ENCODE results near the gene C6orf89.
"Not testable (repeated sequence)": the region's sequence is repeated elsewhere in the genome, so short reads cannot be mapped to it uniquely, and the experiment has no call there.

C6orf89 gene

DNA sequence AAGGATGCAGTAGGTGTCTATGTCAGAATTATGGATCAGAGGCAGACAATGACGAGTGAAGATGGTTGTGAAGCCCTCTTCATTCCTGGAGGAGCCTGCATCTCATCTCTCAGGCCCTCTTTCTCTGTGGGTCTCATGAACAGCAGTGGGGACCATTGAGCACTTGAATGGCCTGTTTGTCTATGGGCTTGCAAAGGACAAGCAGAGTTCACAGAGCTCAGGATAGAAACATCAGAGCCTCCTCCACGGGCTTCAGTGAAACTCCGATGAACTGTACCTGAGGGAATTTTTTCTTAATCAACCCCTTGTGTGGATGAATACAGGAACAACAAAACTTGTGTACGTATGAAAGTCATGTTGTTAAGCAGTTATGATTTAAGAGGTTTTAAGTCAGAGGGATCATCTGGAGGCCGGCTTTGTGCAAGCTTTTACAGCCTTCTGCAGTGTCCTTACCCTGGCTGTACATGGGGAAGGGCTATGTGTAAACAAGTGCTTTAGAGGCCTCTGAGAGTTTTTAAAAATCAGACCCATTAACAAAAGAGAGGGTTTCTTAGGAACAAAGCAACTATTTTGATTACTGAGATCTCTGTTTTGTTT is 39.1 kb downstream of the C6orf89 start:
- DNase-seq (ENCODE audit: low read depth): no peak

DNA sequence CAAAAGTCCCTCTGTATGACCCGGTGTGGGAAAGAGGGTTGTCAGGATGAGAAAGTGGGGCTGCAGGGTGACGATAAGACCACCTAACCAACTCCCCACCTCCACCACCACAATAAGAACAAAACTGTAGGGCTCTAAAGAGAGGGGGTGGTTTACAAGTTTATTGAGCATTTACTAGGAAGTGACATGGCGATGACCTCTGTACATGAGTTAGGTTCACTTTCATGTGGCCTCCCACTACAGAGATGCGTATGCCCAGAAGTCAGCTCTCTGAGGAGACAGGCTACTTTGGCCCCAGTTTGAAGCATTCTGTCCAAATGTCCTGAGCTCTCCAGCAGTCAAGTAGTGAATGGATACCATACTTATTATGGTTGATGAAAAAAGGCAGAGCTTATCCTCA is 40.1 kb downstream of the C6orf89 start:
- DNase-seq (ENCODE audit: low read depth): no peak

DNA sequence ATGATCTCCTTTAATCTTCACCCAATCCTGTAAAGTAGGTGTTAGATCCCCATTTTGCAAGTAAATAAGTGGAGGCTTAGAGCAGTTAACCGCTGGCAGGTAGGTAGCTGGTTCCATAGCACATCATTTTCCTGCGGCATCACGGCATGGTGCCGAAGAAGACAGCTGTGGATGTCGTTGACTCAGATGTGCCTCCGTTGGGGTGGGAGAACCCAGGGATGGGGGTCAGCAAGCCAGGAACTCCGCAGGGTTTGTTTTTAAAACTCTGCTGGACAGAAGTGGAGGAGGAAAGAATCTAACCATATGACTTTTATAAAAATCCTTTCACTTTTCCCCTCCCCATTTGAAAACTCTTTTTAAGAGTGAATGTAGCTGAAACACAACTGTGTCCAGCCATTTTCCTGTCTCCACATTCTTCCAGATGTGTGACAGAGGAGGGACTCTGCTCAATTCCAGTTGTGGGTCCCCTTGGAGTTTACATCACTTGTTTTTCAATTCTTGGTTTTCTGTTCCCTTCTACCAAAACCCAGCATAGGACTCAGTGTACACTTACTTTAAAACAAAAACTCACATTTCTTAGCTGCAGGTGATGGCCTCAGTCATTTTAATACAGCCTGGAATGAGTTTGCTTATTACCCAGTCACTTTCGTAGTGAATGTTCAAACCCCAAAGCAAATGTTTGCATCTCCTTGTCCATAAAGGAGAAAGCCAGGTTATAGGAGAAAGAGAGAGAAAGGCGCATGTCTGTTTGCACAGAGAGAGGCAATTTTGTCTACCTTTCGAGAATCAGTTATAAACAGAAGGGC is 41.2 kb downstream of the C6orf89 start:
- DNase-seq (ENCODE audit: low read depth): no peak

DNA sequence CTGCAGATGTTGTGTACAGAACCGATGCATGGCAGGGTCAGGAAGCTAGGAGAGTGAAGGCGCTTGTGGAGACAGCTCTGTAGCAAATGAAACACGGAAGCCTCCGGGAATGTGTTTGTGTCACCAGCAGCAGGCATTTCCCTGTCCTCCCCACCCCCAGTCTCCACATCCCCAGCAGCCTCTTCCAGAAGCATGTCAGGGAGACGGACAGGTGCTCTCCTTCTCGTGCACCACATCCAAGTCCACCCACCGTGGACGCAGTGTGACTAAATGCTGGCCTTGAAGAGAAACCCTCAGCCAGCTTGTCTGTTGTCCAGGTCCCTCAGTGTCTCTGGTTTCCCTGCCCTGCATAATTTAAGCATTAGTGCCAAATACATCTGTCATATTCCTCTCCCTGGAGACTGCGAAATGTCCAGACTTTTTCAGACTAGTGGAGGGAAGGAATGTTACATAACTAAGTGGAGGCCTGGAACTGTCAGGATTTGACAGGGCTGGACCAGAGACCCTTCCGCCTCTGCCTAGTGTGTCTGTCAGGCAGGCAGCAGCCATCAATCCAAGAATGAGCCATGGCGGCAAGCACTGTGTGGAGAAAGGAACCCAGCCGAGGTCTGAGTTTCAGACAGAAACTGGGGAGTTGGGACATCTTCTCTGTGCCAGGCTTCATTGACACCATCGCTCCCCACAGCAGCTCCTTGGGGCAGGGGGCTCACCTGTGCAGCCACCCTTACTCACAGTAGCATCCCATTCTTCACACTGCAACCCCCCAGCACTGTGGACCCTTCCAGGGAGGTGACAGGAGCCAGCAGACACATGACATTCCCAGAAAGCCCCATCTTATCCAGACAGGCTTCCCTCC is 42.2 kb downstream of the C6orf89 start:
- DNase-seq (ENCODE audit: low read depth): no peak

DNA sequence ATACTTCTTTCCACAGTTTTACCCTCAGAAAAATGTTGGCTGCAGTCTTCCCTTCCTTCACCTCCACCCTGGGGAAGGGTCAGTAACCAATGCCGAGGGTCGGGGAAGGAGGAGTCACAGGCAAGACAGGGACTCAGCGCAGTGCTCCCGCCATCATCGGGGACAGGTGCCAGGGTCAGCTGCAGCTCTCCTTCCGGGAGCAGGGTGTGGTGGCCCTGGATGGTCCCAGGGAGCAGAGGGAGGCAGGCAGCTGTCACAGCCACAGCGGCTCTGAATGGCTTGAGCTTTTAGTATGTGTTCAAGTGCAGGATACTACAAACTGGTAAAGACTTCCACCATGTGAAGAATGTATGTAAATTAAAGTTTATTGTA is 42.8 kb downstream of the C6orf89 start:
- DNase-seq (ENCODE audit: low read depth): no peak

DNA sequence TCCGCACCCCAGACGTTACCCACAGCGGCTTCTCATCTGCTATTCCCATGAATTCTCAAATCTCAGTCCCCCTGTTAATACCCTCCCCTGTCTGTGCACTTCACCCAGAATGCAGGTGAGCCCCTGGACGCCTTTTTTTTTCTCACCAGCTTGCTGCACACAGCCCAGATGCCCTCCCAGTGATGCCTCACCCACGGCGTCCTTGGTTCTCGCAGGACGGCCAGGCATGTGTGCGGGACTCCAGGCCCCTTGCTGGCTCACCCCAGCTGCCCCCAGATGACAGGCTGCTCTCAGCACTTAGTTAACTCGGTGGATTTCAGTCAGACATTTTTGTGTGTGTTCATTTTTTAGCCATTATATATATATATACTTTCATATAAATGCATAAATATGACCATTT is 43.4 kb downstream of the C6orf89 start:
- DNase-seq (ENCODE audit: low read depth): no peak

DNA sequence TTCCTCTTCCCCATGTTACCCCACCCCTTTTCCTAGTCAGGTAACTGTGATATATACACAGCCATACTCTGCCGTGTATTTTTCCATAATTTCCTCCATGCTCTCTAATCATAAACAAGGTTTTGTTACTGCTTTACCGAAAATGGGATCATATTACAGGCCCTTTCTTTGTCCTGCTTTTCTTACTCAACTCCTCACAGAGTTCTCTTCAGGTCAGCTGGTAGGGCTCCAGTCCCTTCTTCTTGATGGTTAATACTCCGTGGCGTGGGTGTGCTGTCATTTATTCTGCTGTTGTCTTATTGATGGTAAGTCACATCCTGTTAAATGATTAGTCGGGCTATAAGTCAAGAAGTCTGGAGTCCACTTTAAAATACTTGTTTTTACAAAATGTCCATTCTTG is 43.9 kb downstream of the C6orf89 start:
- no peak for DNase-seq (ENCODE audit: low read depth)

DNA sequence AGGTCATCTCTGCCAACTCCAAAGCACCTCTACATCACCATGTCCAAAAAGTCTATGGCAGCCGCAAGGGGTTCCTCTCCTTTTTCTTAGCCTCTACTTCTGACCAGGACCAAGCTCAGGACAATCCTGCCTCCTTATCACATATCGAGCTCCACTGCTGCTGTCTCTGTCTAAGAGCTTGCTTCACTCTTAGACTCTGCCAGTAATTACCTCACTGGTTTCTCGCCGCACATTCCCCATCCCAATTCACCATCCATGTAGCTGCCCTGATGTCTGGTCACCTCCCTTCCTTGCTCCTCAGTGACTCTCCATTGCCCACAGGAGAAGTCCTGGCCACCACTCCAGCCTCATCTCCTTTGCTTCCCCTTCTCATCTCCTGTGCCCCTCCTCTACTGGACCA is 44.7 kb downstream of the C6orf89 start:
- no peak for DNase-seq (ENCODE audit: low read depth)

DNA sequence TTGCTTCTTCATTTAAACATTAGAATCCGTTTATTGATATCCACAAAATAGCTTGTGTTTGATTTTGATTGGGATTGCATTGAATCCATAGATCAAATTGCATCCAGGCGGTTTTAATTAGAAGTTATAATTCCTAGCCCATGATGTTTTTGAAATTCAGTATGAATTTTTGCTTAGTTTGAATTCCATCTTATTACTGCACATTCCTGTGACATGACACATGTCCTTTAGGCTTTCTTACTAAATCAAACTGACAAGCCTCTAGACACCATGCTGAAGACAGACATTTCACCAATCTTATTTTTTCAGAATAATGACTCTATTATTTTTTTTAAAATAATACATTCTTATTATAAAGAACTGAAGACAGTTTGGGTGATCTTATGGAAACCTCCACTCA is 47.4 kb downstream of the C6orf89 start:
- DNase-seq (ENCODE audit: low read depth): no peak

DNA sequence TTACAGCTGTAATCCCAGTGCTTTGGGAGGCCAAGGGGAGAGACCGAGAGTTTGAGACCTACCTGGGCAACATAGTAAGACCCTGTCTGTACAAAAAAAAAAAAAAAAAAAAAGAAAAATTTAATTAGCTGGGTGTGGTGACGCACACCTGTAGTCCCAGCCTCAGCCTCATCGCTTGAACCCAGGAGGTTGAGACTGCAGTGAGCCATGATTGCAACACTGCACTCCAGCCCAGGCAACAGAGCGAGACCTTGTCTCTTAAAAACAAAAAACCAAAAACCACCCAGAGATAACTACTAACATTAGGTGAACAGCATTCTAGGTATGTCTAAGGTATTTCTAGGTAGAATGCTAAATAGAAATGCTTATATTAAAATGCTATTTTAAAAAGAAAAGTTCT is 47.8 kb downstream of the C6orf89 start:
- DNase-seq (ENCODE audit: low read depth): no peak

DNA sequence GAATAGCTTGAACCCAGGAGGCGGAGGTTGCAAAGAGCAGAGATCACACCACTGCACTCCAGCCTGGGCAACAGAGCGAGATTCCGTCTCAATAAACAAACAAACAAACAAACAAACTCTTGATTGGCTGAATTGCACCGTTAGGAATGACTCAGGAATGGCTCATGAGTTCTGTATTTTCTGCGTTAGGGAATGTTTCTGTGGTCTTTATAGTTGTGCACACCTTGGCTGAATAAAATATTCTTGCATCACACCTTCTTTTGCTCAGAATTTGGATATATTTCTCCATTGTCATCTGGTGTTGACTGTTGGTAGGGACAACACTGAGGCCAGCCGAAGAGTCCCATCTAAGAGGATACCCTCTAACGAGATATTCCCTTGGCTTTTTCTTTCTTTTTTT is 49.1 kb downstream of the C6orf89 start:
- no peak for DNase-seq (ENCODE audit: low read depth)

DNA sequence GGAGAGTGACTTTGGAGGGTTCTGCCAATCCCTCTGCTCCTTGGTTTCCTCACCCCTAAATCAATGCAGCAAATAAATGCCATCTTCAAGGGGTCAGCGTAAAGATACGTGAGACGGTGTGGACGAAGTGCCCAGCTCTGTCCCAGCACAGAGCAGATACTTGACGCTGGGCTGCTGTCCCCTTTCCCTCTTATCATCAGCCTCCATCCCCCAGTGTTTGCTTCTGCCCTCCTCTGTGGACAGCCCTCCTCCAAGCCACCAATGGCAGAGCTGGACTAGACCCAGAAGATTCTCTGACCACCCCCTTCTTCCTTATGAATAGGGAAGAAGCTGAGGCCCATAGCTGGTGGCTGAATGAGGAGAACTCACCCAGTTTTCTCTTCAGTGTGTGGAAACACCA is 51.1 kb downstream of the C6orf89 start:
- DNase-seq (ENCODE audit: low read depth): no peak

DNA sequence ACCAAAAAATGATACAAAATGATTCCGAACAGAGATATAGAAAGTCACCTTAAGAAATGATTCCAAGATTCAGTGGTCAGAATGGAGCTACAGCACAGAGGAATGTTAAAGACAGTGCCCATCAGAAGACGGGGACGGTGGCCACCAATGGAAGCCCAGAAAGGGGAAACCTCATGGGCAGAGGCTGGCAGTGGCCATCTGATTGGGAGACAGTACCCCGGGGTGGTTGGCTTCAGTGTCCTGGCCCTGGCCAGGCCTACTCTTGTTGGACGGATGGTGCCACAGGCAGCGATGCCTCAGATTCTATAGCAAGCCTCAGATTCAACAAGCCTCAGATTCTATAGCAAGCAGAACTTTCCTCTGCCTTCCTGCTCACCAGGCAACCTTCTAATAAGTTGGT is 52.1 kb downstream of the C6orf89 start:
- no peak for DNase-seq (ENCODE audit: low read depth)

DNA sequence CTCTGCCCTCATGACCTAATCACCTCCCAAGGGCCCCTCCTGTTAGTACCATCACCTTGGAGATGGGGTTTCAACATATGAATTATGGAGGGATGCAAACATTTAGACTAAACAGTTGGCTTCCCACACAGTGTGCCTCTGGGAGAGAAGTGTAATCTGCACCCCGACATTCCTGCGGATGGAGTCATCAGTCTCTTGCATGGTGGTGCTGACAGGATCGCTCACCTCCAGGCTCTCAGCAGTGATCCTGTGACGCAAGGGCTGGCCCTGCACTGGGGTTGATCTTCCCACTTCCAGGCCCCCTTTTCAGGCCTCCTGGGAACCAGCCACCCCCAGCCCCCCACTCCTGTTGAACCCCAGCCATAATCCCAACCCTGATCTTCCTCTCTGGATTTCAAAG is 52.8 kb downstream of the C6orf89 start:
- no peak for DNase-seq (ENCODE audit: low read depth)

DNA sequence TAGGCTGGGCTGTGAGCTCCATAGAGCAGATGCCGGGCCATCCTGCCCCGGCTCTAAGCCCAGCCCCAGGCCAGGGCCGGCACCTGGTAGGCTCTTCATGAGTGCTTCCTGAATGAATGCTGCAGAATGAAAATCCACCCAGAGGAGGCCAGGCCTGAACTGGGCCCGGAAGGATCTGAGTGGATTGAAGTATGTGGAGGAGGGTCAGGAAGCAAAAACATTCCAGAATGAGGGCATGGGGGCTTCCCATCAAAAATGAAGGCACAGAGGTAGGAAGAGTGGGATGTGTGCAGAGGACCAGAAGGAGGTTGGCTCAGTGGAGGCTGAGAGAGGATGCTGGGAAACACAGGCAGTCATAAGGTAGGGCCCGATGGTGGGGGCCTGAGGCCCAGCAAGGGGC is 53.3 kb downstream of the C6orf89 start:
- not testable (repeated sequence) for DNase-seq (ENCODE audit: low read depth)

DNA sequence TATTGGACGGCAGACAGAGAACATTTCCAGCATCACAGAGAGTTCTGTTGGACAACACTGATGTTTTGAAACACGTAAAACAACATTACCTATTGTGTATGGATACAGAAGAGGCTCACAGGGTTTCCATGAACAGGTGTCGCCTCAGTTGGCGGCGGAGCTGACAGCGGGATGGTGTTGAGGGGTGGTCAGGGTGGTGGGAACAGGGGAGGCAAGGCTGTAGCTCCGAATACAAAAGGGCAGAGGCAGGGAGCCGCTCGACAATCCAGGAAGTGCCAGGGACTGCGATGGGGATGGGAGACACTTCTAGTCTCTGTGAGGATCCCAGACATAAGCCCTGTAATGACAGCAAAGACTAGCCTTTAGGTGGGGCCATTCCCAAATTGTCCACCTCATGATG is 54.3 kb downstream of the C6orf89 start:
- no peak for DNase-seq (ENCODE audit: low read depth)

DNA sequence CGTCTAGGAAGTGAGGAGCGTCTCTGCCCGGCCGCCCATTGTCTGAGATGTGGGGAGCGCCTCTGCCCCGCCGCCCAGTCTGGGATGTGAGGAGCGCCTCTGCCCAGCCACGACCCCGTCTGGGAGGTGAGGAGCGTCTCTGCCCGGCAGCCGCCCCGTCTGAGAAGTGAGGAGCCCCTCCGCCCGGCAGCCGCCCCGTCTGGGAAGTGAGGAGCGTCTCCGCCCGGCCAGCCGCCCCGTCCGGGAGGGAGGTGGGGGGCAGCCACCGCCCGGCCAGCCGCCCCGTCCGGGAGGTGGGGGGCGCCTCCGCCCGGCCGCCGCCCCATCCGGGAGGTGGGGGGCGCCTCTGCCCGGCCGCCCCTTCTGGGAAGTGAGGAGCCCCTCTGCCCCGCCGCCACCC is 55.8 kb downstream of the C6orf89 start:
- not testable (repeated sequence) for DNase-seq (ENCODE audit: low read depth)

DNA sequence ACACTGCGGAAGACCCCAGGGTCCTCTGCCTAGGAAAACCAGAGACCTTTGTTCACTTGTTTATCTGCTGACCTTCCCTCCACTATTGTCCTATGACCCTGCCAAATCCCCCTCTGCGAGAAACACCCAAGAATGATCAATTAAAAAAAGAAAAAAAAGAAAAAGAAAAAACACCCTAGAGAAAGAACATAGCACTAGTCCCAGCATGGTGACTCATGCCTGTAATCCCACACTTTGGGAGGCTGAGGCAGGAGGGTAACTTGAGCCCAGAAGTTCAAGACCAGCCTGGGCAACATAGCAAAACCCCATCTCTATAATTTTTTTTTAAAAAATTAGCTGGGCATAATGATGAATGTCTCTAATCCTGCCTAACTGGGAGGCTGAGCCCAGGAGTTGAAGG is 56.6 kb downstream of the C6orf89 start:
- not testable (repeated sequence) for DNase-seq (ENCODE audit: low read depth)

DNA sequence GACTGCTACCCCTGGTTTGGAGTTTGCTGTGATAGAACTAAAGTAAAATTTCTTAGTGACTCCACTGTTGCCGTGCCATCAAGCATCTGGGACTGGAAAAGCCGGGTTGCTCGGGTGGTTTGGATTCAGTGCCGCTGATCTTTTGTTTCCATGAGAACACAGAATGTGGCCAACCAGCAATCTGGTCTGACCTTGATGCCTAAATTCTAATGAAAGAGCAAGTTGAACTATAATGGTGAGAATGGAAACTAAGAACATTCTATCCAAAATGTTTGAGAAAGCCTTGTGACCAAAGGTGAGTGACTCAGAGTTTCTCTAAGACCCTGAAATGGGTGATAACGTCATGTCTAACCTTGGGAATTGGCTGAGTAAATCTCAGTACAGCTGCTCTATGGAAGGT is 58.9 kb downstream of the C6orf89 start:
- DNase-seq (ENCODE audit: low read depth): no peak

DNA sequence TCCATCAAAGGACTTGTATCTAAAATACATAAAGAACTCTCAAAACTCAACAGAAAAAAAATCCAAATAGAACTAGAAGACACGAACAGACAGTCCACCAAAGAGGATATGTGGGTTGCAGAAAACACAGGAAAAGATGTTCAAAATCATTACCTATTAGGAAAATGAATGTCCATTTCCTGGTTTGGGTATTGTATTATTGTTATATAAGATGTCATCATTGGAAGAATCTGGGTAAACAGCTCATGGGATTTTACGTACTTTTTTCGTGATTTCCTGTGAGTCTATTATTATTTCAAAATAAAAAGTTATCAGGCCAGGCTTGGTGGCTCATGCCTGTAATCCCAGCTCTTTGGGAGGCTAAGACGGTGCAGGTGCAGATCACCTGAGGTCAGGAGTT is 59.5 kb downstream of the C6orf89 start:
- DNase-seq (ENCODE audit: low read depth): no peak

DNA sequence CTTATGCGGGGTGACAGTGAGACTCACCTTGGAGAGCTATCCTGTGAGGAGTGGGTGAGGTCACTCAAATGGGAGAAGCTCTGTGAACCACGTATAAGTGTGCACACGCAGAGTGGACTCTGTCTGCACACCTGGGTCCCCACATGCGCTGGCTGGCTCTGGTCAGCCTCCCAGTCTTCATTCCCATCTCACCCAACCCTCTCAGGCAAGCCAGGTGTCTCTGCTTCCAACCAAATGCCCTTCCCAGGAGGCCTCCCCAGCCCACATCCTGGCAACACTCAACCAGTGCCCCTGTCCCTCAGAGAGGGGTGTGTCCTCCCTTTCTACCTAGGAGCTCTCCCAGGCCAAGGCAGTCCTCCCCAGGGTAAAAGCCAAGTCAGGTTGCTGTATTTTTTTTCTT is 60.8 kb downstream of the C6orf89 start:
- no peak for DNase-seq (ENCODE audit: low read depth)

DNA sequence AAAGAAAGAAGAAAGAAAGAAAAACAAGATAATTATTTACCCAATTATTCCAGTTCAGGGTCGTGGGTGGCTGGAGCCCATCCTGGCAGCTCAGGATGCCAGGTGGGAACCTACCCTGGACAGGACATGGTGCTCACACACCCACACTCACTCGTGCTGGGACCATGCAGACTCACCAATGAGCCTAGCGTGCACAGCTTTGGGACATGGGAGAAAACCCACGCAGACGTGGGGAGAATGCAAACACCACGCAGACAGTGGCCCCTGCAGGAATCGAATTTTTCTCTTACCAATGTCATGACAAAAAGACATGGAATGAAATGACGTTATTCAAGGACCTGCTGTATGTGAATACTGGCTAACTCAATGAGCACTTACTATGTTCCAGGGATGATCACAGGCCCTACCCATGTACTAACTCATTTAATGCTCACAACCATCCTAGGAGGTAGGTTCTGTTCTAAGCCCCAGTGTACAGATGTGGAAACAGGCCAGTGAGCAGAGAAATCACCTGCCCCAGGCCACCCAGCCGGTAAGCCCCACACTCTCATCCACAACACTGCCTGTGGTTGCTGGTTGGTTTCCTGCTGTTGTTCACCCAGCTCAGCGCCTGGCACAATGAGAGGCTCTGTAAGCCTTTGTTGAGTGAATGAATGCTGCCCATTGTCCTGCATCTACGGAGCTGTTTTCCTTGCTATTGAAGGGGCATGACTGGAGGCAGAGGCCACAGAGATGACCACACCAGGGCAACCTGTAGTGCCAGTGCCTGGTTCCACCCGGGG is 62.0 kb downstream of the C6orf89 start:
- no peak for DNase-seq (ENCODE audit: low read depth)
